ENCODE data around the gene ATP6V0C.
"Not testable (repeated sequence)": the region's sequence is repeated elsewhere in the genome, so short reads cannot be mapped to it uniquely, and the experiment has no call there.

Gene ATP6V0C

GRCh38 chr16:2475413-2476344 lies 38.1 kb upstream of the ATP6V0C start:
- DNase-seq, result peak; percentile 20

- DNase-seq, result no peak
These were observed 37.4 kb upstream of the ATP6V0C start for GRCh38 chr16:2476345-2476720.

- no peak for DNase-seq
These were observed 37.0 kb upstream of the ATP6V0C start for GRCh38 chr16:2476741-2477140.

- no peak for DNase-seq
These were observed 36.4 kb upstream of the ATP6V0C start for GRCh38 chr16:2477327-2477726.

- peak; percentile 59 for DNase-seq
These were observed 35.5 kb upstream of the ATP6V0C start for GRCh38 chr16:2478279-2478678.

GRCh38 chr16:2479996-2480395 lies 33.8 kb upstream of the ATP6V0C start:
- DNase-seq, result not testable (repeated sequence)

- no peak for DNase-seq
These were observed 32.8 kb upstream of the ATP6V0C start for GRCh38 chr16:2480948-2481347.

GRCh38 chr16:2481676-2482075 lies 32.1 kb upstream of the ATP6V0C start:
- no peak for DNase-seq

GRCh38 chr16:2482249-2482648 lies 31.5 kb upstream of the ATP6V0C start:
- no peak for DNase-seq

GRCh38 chr16:2482708-2483534 lies 30.8 kb upstream of the ATP6V0C start:
- DNase-seq, result peak; percentile 14

- no peak for DNase-seq
These were observed 29.5 kb upstream of the ATP6V0C start for GRCh38 chr16:2483939-2484897.

- no peak for DNase-seq
These were observed 28.7 kb upstream of the ATP6V0C start for GRCh38 chr16:2484898-2485508.

- DNase-seq, result no peak
These were observed 27.8 kb upstream of the ATP6V0C start for GRCh38 chr16:2485811-2486507.

- DNase-seq, result peak; percentile 14
These were observed 26.9 kb upstream of the ATP6V0C start for GRCh38 chr16:2486645-2487516.

- DNase-seq, result no peak
These were observed 26.3 kb upstream of the ATP6V0C start for GRCh38 chr16:2487517-2487842.

GRCh38 chr16:2487903-2488531 lies 25.7 kb upstream of the ATP6V0C start:
- no peak for DNase-seq

- no peak for DNase-seq
These were observed 24.2 kb upstream of the ATP6V0C start for GRCh38 chr16:2489581-2489980.

- DNase-seq, result peak; percentile 81
These were observed 23.3 kb upstream of the ATP6V0C start for GRCh38 chr16:2490190-2491105.

GRCh38 chr16:2492292-2492691 lies 21.5 kb upstream of the ATP6V0C start:
- DNase-seq, result no peak
